RPMI7951 (cell line): Measurements from ENCODE around the gene LRRC8C. TPM values are rescaled to one million over a fixed set of nuclear protein-coding genes. Genes with fewer than 3 reads are reported as not detected.

Source experiments
- DNase-seq: peaks from one replicate; pipeline ENCODE4 v3.0.0-alpha.2; 2012; ENCODE audit warnings: low read depth
- total RNA-seq: library from RNA; depleted of rRNA; stranded (reverse); fragments of >200 nt; shearing (Covaris generic); gene quantifications from 2 replicates; pipeline ENCODE4 v1.2.3, GENCODE V29; 2014

LRRC8C gene
- total RNA-seq, 1 experiment from 2014 or later = 8.7 TPM

DNA sequence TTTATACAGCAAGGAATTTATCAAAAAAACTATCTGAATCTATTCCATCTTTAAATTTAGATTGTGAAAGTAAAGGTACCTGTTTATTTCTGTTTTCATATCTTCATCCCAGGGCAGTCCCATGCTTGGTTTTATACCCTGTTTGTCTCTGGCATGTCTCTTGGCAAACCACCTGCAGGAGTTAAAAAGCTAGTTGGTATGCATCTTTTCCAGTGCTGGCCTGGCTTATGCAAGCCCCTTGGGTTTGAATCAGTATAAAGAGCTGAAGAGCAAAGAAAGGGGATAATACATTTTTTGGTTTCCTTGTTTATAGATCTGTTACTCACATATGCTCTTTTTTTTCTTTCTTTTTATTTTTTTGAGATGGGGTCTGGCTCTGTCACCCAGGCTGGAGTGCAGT is 37.8 kb downstream of the LRRC8C start:
- no peak for DNase-seq

GRCh38 chr1:89671775-89672488 is 39.0 kb downstream of the LRRC8C start:
- DNase-seq = peak; percentile 44

GRCh38 chr1:89672489-89673183 is 39.7 kb downstream of the LRRC8C start:
- no peak for DNase-seq

DNA sequence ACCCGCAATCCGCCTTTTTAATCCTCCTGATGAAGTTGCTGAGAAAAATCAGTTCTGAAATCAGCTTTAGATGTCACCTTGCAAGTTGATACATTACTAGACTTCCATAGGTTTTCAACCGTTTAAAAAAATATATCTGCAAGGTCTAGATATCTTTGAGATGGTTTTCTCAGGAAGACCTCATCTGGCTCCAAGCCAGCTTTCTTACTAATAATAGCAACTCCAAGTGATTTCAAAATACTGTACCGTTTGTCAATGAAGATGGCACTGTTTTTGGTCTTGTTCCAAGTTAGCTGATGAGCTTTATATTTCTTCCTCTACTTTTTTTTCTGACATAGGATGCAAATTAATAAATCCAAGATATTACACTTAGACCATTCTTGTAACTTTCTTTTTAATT is 40.3 kb downstream of the LRRC8C start:
- peak; percentile 11 for DNase-seq

DNA sequence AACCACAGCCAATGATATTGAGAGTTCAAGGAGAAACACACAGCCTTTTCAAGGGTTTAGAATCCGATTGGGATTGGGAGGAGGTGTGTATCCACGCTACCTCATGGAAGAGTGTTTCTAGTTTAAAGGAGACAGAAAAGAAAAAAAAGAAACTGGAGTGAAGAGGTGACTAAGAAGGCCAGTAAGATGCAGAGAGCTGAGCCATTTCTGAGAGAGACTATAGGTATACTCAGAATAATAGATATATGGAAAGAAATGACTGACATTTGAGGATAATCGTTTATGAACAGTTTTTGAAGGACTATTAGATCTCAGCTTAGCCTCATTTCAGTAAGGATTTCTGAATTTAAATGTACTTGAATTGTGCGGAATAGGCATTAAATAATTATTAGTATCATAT is 42.8 kb downstream of the LRRC8C start:
- DNase-seq = no peak

GRCh38 chr1:89681045-89681729 is 48.3 kb downstream of the LRRC8C start:
- no peak for DNase-seq

GRCh38 chr1:89682611-89683010 is 49.7 kb downstream of the LRRC8C start:
- DNase-seq = no peak

- no peak for DNase-seq
These were observed 52.5 kb downstream of the LRRC8C start for GRCh38 chr1:89685461-89685860.

- DNase-seq = no peak
These were observed 53.6 kb downstream of the LRRC8C start for GRCh38 chr1:89686520-89686919.

- DNase-seq = no peak
These were observed 54.3 kb downstream of the LRRC8C start for GRCh38 chr1:89687254-89687653.

- no peak for DNase-seq
These were observed 55.7 kb downstream of the LRRC8C start for GRCh38 chr1:89688607-89689006.

DNA sequence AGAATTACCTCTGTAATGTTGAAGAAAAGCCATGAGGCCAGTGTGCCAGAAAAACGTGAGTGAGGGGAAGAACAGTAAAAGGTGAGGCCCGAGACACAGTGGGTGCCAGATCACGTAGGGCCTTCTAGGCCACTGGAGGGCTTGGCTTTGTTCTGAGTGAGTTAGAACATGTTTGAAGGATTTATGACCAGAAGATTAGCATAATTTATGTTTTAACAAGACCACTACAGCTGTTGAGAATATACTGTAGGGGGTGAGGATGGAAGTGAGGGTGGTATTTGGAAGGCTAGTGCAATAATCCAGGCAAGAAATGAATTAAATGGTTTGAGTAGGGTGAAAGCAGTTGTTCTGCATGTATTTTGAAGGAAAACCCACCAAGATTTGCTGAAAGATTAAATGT is 56.3 kb downstream of the LRRC8C start:
- DNase-seq = no peak

DNA sequence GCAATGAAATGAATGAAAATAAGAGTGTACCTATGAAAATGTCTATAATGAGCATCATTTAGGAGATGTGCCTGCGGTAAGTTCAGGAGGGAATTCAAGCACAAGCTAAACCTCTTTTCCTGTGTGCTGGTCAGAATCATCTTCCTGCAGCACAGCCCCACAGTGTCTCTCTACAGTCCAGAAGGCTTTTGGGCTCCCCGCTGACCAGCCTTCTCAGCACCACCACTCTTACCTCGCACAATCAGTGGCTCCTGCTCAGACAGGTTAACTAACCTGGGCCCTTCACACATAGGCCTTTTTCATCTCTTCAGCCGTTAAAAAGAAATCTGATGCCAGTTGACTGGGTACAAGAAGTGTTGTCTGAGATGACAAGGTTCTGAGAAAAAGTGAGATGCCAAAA is 57.7 kb downstream of the LRRC8C start:
- DNase-seq = no peak

DNA sequence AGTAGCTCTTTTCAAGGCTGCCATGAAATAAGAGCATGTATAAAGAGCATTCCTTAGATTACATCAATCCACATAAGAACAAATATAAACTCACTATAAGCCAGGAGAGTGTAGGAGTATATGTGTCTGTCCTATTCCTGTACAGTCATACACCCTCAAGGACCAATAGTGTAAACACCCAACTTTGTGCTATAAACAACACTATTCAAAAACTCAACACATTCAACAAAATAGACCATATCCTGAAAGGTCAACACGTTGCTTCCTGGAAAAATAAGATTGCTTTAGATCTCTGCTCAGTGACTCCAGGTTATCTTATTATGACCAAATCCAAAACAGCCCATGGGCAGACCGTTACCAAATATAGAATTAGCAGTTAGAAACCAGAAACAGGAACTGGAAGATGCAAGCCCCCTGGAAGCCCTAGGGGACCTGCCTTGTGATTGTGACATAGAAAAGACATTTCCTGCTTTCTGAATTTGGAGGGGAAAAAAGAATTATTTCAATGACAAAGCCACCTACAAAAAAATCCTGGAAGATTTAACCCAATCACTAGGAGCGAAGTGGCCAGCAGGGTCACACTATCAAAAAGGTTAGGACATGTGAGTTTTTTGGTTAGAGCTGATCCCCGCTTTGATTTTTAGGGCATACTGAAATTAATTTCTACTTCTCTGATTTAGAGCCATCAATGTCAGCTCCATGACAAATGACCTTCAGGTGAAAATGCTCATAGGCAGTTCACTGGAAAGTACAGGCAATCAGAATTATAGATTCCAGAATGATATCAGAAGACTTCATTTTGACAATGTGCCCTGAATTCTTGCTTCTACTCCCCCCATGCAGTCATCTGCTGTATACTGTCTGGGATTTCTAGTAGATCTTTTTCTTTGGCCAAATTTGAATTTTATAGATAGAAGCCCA is 59.9 kb downstream of the LRRC8C start:
- peak; percentile 58 for DNase-seq

DNA sequence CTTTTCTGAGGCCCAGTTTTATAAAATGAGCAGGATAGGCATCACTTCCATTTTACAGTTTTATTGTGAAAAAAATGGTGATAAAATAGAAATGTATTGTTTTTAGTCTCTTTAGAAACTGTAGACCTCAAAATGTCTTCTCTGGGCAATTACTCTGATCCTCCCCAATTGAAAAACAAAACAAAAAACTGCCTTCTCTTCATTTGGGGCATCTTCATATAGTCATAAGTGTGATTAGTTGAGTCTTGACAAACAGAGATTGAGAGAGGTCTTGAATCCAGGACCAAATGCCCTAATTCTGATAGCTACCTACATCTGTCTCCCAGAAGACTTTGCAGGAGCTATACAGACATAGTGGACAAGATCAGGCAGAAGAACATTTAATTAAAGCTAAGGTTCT is 62.9 kb downstream of the LRRC8C start:
- DNase-seq = no peak

GRCh38 chr1:89697383-89697782 is 64.5 kb downstream of the LRRC8C start:
- no peak for DNase-seq

DNA sequence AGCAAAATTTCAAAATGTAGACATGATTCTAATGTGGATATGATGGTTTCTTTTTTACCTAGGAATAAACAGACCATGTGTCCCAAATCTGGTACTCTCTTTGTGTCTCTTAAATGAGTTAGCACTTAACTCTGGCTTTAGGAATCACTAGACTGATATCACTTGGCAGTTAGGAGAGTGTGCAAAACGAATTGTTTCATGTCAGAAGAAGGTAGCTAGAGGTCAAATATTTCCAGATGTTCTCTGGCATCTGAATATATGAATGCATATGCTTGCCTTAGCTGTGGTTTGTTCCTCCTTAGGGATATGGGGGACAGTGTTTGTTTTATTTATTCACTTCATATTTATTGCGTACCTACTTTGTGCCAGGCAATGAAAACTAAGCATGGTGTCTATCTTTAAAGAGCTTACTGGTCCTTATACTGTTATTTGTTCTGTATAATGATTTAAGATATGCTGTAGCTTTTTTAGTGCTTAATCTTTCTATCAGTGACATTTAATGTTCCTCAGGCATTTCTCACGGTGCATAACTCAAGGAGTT is 65.2 kb downstream of the LRRC8C start:
- peak; percentile 5 for DNase-seq

DNA sequence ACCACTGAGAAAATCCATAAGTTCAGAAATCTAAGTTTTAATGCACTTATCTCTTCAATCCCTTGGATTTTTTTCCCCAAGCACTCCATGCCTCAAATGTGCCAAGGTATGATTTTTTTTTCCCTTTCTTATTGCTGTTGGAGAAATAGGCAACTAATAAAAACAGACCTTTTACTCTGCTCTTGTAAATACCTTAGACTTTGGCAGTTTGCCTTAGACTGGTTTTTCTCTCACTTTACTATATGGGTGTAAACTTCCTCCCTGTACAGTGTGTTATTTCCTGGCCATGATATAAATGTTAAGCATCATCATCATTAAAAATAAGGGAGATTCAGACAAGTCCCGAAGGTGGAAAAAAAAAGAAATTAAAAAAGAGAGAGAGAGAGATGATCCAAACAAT is 65.7 kb downstream of the LRRC8C start:
- DNase-seq = no peak

DNA sequence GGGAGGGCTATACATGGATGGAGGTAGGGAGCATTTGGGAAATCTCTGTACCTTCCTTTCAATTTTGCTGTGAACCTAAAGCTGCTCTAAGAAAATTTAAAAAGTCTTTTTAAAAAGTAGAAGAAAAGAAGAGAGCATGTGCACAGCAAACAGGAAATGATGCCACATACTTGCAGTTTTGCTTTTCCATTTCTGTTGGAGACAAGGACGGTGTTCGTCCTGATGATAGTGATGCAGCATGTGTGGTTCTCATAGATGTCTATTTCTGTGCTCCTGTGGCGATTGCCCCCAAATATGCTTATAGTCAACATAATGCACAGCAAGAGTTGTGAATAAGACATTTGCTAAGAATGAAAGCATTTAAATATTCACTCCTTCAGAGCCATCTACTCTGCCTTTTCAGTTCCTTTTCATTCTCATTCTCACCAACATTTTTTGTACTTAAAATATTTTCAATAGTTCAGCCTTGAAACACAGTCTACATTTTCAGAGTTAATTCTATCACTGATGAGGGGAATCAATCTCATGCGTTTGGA is 66.6 kb downstream of the LRRC8C start:
- no peak for DNase-seq

- DNase-seq = no peak
These were observed 68.9 kb downstream of the LRRC8C start for GRCh38 chr1:89701746-89702241.

DNA sequence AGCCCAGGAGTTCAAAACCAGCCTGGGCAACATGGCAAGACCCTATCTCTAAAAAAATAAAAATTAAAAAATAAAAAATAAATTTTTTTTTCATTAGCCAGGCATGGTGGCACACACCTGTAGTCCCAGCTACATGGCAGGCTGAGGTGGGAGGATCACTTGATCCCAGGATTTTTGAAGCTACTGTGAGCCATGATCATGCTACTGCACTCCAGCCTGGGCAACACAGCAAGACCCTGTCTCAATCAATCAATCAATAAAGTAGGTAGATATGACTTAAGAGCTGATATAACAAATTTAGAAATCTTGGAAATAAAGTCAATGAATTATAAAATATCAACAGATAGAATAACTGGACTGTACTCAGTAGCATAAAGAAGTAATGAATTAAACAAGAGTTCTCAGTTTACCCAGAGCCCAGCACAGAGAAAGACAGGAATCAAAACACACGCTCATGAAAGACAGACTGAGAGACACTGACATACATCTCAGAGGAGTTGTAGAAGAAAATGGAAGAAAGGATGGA is 69.7 kb downstream of the LRRC8C start:
- no peak for DNase-seq
